GM12878 (cell line): ENCODE measurements around the gene ATP10A.

Source experiments
- CREB1 ChIP-seq: IDR thresholded peaks from 2 replicates; pipeline ENCODE4 v1.6.1; 2012; ENCODE audit warnings: low read depth, mild to moderate bottlenecking, inconsistent platforms
- ETV6 ChIP-seq, 2 experiments: fragments of 450-650 bp in 1 of 2; IDR thresholded peaks in 1 of 2; conservative IDR thresholded peaks in 1 of 2; 2 replicates each; pipeline ENCODE4 v1.6.1; 2014; ENCODE audit warnings: antibody characterized with exemption in 1 of 2, borderline replicate concordance in 1 of 2, low read depth in 1 of 2, mild to moderate bottlenecking in 1 of 2, moderate library complexity in 1 of 2
- EZH2 ChIP-seq: IDR thresholded peaks from 2 replicates; pipeline ENCODE4 v1.6.1; 2012; ENCODE audit warnings: low read depth, mild to moderate bottlenecking, control low read depth, inconsistent platforms, low read length, borderline replicate concordance; ENCODE audit not compliant: control insufficient read depth
- MXI1 ChIP-seq: fragments of 150-350 bp; IDR thresholded peaks from 2 replicates; pipeline ENCODE4 v1.6.1; 2011; ENCODE audit warnings: low read depth, mild to moderate bottlenecking, inconsistent platforms, low read length, improper control_type of control experiment
- NFIC ChIP-seq: IDR thresholded peaks from 2 replicates; pipeline ENCODE4 v1.6.1; 2012; ENCODE audit warnings: low read depth, mild to moderate bottlenecking, inconsistent platforms, low read length, moderate library complexity
- POLR2AphosphoS5 ChIP-seq: IDR thresholded peaks from 2 replicates; pipeline ENCODE4 v1.6.1; 2011; ENCODE audit warnings: mild to moderate bottlenecking, low read length, inconsistent platforms
- STAT1 ChIP-seq: fragments of 450-650 bp; conservative IDR thresholded peaks from 2 replicates; pipeline ENCODE4 v1.6.1; 2014; ENCODE audit warnings: antibody characterized with exemption, mild to moderate bottlenecking
- TAF1 ChIP-seq: IDR thresholded peaks from 2 replicates; pipeline ENCODE4 v1.6.1; 2011; ENCODE audit warnings: mild to moderate bottlenecking, low read depth, low read length, borderline replicate concordance
- TF ChIP-seq, protein P1 (sequence below), 3 experiments: IDR thresholded peaks in 2 of 3; conservative IDR thresholded peaks in 1 of 3; 2 replicates each; pipeline ENCODE4 v1.5.1; 2011; ENCODE audit warnings: low read depth in 3 of 3, low read length in 3 of 3, mild to moderate bottlenecking in 3 of 3, control low read depth in 2 of 3, moderate library complexity in 2 of 3, inconsistent platforms in 1 of 3, mixed read lengths in 1 of 3; ENCODE audit not compliant: control insufficient read depth in 2 of 3, insufficient read depth in 1 of 3; ENCODE audit errors: extremely low read depth in 1 of 3
- TF ChIP-seq, protein P2 (sequence below): IDR thresholded peaks from 2 replicates; pipeline ENCODE4 v1.6.1; 2012; ENCODE audit warnings: low read length, inconsistent platforms
- TF ChIP-seq, protein P3 (sequence below): fragments of 450-650 bp; conservative IDR thresholded peaks from 2 replicates; pipeline ENCODE4 v1.6.1; 2017; ENCODE audit warnings: mild to moderate bottlenecking, moderate library complexity
- TF ChIP-seq, protein P4 (sequence below): fragments of 450-650 bp; IDR thresholded peaks from 2 replicates; pipeline ENCODE4 v1.6.1; 2016; ENCODE audit warnings: mild to moderate bottlenecking, moderate library complexity, borderline replicate concordance
- TF ChIP-seq, protein P5 (sequence below): IDR thresholded peaks from 2 replicates; pipeline ENCODE4 v1.6.1; 2012; ENCODE audit warnings: mild to moderate bottlenecking, low read depth, low read length

DNA sequence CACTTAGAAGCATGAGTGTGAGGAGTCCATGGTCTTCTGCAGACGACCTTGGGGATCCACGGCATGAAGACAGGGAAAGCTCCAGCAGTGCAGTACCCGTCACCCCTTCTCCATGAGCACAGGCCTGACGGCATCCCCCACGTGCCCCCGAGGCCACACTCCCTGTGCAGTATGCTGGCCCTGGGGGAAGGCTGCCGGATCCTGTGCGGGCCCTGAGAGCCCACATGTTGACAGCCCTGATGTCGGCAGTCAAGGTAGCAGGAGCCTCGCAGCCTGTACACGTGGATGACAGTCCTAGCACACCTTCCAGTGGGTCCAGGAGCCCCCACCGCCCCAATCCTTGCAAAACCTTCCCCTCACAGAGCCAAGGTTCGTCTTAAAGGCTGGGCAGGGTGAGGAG lies 195.3 kb downstream of the ATP10A start:
- TF ChIP-seq POLR2AphosphoS5: no peak
- no peak for TF ChIP-seq MXI1
- TF ChIP-seq, protein P1, sequence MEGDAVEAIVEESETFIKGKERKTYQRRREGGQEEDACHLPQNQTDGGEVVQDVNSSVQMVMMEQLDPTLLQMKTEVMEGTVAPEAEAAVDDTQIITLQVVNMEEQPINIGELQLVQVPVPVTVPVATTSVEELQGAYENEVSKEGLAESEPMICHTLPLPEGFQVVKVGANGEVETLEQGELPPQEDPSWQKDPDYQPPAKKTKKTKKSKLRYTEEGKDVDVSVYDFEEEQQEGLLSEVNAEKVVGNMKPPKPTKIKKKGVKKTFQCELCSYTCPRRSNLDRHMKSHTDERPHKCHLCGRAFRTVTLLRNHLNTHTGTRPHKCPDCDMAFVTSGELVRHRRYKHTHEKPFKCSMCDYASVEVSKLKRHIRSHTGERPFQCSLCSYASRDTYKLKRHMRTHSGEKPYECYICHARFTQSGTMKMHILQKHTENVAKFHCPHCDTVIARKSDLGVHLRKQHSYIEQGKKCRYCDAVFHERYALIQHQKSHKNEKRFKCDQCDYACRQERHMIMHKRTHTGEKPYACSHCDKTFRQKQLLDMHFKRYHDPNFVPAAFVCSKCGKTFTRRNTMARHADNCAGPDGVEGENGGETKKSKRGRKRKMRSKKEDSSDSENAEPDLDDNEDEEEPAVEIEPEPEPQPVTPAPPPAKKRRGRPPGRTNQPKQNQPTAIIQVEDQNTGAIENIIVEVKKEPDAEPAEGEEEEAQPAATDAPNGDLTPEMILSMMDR (IDR thresholded peaks at IDR 0.05 in 2 of 3, conservative IDR thresholded peaks at IDR 0.05 in 1 of 3; ENCODE audit: control insufficient read depth in 2 of 3, extremely low read depth in 1 of 3, insufficient read depth in 1 of 3, low read depth in 3 of 3, low read length in 3 of 3): no peak
- TF ChIP-seq CREB1: no peak
- TF ChIP-seq, protein P2, sequence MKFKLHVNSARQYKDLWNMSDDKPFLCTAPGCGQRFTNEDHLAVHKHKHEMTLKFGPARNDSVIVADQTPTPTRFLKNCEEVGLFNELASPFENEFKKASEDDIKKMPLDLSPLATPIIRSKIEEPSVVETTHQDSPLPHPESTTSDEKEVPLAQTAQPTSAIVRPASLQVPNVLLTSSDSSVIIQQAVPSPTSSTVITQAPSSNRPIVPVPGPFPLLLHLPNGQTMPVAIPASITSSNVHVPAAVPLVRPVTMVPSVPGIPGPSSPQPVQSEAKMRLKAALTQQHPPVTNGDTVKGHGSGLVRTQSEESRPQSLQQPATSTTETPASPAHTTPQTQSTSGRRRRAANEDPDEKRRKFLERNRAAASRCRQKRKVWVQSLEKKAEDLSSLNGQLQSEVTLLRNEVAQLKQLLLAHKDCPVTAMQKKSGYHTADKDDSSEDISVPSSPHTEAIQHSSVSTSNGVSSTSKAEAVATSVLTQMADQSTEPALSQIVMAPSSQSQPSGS: no peak
- TF ChIP-seq TAF1: no peak
- no peak for TF ChIP-seq ETV6 (conservative IDR thresholded peaks at IDR 0.05 in 1 of 2, IDR thresholded peaks at IDR 0.05 in 1 of 2; ENCODE audit: borderline replicate concordance in 1 of 2, low read depth in 1 of 2)
- TF ChIP-seq, protein P3, sequence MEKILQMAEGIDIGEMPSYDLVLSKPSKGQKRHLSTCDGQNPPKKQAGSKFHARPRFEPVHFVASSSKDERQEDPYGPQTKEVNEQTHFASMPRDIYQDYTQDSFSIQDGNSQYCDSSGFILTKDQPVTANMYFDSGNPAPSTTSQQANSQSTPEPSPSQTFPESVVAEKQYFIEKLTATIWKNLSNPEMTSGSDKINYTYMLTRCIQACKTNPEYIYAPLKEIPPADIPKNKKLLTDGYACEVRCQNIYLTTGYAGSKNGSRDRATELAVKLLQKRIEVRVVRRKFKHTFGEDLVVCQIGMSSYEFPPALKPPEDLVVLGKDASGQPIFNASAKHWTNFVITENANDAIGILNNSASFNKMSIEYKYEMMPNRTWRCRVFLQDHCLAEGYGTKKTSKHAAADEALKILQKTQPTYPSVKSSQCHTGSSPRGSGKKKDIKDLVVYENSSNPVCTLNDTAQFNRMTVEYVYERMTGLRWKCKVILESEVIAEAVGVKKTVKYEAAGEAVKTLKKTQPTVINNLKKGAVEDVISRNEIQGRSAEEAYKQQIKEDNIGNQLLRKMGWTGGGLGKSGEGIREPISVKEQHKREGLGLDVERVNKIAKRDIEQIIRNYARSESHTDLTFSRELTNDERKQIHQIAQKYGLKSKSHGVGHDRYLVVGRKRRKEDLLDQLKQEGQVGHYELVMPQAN: no peak
- no peak for TF ChIP-seq EZH2
- TF ChIP-seq, protein P4, sequence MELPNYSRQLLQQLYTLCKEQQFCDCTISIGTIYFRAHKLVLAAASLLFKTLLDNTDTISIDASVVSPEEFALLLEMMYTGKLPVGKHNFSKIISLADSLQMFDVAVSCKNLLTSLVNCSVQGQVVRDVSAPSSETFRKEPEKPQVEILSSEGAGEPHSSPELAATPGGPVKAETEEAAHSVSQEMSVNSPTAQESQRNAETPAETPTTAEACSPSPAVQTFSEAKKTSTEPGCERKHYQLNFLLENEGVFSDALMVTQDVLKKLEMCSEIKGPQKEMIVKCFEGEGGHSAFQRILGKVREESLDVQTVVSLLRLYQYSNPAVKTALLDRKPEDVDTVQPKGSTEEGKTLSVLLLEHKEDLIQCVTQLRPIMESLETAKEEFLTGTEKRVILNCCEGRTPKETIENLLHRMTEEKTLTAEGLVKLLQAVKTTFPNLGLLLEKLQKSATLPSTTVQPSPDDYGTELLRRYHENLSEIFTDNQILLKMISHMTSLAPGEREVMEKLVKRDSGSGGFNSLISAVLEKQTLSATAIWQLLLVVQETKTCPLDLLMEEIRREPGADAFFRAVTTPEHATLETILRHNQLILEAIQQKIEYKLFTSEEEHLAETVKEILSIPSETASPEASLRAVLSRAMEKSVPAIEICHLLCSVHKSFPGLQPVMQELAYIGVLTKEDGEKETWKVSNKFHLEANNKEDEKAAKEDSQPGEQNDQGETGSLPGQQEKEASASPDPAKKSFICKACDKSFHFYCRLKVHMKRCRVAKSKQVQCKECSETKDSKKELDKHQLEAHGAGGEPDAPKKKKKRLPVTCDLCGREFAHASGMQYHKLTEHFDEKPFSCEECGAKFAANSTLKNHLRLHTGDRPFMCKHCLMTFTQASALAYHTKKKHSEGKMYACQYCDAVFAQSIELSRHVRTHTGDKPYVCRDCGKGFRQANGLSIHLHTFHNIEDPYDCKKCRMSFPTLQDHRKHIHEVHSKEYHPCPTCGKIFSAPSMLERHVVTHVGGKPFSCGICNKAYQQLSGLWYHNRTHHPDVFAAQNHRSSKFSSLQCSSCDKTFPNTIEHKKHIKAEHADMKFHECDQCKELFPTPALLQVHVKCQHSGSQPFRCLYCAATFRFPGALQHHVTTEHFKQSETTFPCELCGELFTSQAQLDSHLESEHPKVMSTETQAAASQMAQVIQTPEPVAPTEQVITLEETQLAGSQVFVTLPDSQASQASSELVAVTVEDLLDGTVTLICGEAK: no peak
- no peak for TF ChIP-seq STAT1
- TF ChIP-seq NFIC: no peak
- TF ChIP-seq, protein P5, sequence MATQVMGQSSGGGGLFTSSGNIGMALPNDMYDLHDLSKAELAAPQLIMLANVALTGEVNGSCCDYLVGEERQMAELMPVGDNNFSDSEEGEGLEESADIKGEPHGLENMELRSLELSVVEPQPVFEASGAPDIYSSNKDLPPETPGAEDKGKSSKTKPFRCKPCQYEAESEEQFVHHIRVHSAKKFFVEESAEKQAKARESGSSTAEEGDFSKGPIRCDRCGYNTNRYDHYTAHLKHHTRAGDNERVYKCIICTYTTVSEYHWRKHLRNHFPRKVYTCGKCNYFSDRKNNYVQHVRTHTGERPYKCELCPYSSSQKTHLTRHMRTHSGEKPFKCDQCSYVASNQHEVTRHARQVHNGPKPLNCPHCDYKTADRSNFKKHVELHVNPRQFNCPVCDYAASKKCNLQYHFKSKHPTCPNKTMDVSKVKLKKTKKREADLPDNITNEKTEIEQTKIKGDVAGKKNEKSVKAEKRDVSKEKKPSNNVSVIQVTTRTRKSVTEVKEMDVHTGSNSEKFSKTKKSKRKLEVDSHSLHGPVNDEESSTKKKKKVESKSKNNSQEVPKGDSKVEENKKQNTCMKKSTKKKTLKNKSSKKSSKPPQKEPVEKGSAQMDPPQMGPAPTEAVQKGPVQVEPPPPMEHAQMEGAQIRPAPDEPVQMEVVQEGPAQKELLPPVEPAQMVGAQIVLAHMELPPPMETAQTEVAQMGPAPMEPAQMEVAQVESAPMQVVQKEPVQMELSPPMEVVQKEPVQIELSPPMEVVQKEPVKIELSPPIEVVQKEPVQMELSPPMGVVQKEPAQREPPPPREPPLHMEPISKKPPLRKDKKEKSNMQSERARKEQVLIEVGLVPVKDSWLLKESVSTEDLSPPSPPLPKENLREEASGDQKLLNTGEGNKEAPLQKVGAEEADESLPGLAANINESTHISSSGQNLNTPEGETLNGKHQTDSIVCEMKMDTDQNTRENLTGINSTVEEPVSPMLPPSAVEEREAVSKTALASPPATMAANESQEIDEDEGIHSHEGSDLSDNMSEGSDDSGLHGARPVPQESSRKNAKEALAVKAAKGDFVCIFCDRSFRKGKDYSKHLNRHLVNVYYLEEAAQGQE: no peak
